Neural progenitor cell (in vitro differentiated cells): Measurements from ENCODE around the gene RNF220. TPM values are rescaled to one million over a fixed set of nuclear protein-coding genes. Genes with fewer than 3 reads are reported as not detected.
A peak's percentile ranks its signal among the peaks of the same experiment; 100 is the strongest.

Experiments used
- DNase-seq: peaks from one replicate; pipeline ENCODE4 v3.0.0-alpha.2; 2016; ENCODE audit warnings: low spot score
- H2AFZ ChIP-seq: fragments of 200-600 bp; sonication (generic); replicated peaks from 2 replicates; pipeline ENCODE4 v1.6.1; 2016; ENCODE audit warnings: antibody characterized with exemption
- H3F3A ChIP-seq: fragments of 200-600 bp; sonication (generic); 2 replicates; pipeline ENCODE4 v1.6.1; 2016; ENCODE audit warnings: antibody characterized with exemption, low read depth
- H3K27ac ChIP-seq: fragments of 200-600 bp; sonication (generic); 2 replicates; pipeline ENCODE4 v1.5.1; 2016; ENCODE audit warnings: mild to moderate bottlenecking
- H3K27me3 ChIP-seq: fragments of 200-600 bp; sonication (generic); 2 replicates; pipeline ENCODE4 v1.6.1; 2016; ENCODE audit warnings: mild to moderate bottlenecking, moderate library complexity
- H3K36me3 ChIP-seq: fragments of 200-600 bp; sonication (generic); 2 replicates; pipeline ENCODE4 v1.5.1; 2016
- H3K4me1 ChIP-seq: fragments of 200-600 bp; sonication (generic); 2 replicates; pipeline ENCODE4 v1.6.1; 2016; ENCODE audit warnings: mixed run types
- H3K4me2 ChIP-seq: fragments of 200-600 bp; sonication (generic); 2 replicates; pipeline ENCODE4 v1.6.1; 2016
- H3K4me3 ChIP-seq: fragments of 200-600 bp; sonication (generic); 2 replicates; pipeline ENCODE4 v1.5.1; 2016
- H3K79me2 ChIP-seq: fragments of 200-600 bp; sonication (generic); 2 replicates; pipeline ENCODE4 v1.6.1; 2016; ENCODE audit warnings: low read depth
- H3K9ac ChIP-seq: fragments of 200-600 bp; sonication (generic); 2 replicates; pipeline ENCODE4 v1.6.1; 2016
- H3K9me3 ChIP-seq: fragments of 200-600 bp; sonication (generic); 2 replicates; pipeline ENCODE4 v1.5.1; 2016; ENCODE audit warnings: low read depth
- H4K20me1 ChIP-seq: fragments of 200-600 bp; sonication (generic); 2 replicates; pipeline ENCODE4 v1.6.1; 2016; ENCODE audit warnings: low read depth
- H3K27ac Mint-ChIP-seq: 3 replicates; pipeline ENCODE4 v1.8.0; 2021; ENCODE audit warnings: mixed read lengths
- H3K27me3 Mint-ChIP-seq: 2 replicates; pipeline ENCODE4 v1.8.0; 2022; ENCODE audit warnings: low read depth, mild to moderate bottlenecking, inconsistent platforms, moderate library complexity, mixed read lengths; ENCODE audit not compliant: insufficient read depth
- H3K36me3 Mint-ChIP-seq: 3 replicates; pipeline ENCODE4 v1.8.0; 2021; ENCODE audit warnings: mixed read lengths
- H3K4me1 Mint-ChIP-seq: 3 replicates; pipeline ENCODE4 v1.8.0; 2021; ENCODE audit warnings: mixed read lengths
- H3K4me3 Mint-ChIP-seq: 3 replicates; pipeline ENCODE4 v1.8.0; 2021; ENCODE audit warnings: mild to moderate bottlenecking, moderate library complexity, mixed read lengths
- H3K9me3 Mint-ChIP-seq: 3 replicates; pipeline ENCODE4 v1.8.0; 2020; ENCODE audit warnings: mixed read lengths
- CTCF ChIP-seq: fragments of 200-600 bp; sonication (generic); IDR thresholded peaks from 2 replicates; pipeline ENCODE4 v1.5.1; 2017; ENCODE audit warnings: antibody characterized with exemption, mild to moderate bottlenecking
- EZH2 ChIP-seq: fragments of 200-600 bp; sonication (generic); IDR thresholded peaks from 2 replicates; pipeline ENCODE4 v1.6.1; 2017; ENCODE audit warnings: antibody characterized with exemption, mild to moderate bottlenecking, moderate library complexity
- EZH2phosphoT487 ChIP-seq: fragments of 200-600 bp; sonication (generic); IDR thresholded peaks from 2 replicates; pipeline ENCODE4 v1.6.1; 2017; ENCODE audit warnings: antibody characterized with exemption
- total RNA-seq: library from RNA; depleted of rRNA; stranded (reverse); fragments of >200 nt; gene quantifications from 2 replicates; pipeline ENCODE4 v1.2.3, GENCODE V29; 2015; ENCODE audit warnings: low replicate concordance

Gene RNF220
- total RNA-seq, 1 donor from 2014 or later: 93.8 TPM

GRCh38 chr1:44411861-44412260 lies 6.8 kb downstream of the RNF220 start:
- no peak overlapping the region for H3K27ac Mint-ChIP-seq
- DNase-seq: no peak
- H3K27me3 Mint-ChIP-seq: peaks cover 31% of the 10 kb centered on the region
- Histone ChIP-seq H3K27ac (no peak overlapping the region), H4K20me1 (peaks cover 89% of the 10 kb centered on the region), H3K9me3 (no peaks in the 10 kb centered on the region), H3K79me2 (no peaks in the 10 kb centered on the region), H3K27me3 (peaks cover 100% of the 10 kb centered on the region), H2AFZ (no peak overlapping the region), H3K36me3 (no peaks in the 10 kb centered on the region), H3K4me2 (no peak overlapping the region), H3K4me1 (peaks cover 14% of the 10 kb centered on the region), H3K4me3 (no peak overlapping the region), H3F3A (peaks cover 30% of the 10 kb centered on the region), H3K9ac (no peak overlapping the region)
- no peak overlapping the region for H3K4me3 Mint-ChIP-seq
- peak; percentile 2 for TF ChIP-seq EZH2
- TF ChIP-seq EZH2phosphoT487: no peak
- H3K4me1 Mint-ChIP-seq: peaks cover 19% of the 10 kb centered on the region
- peaks cover 2% of the 10 kb centered on the region for H3K9me3 Mint-ChIP-seq
- no peaks in the 10 kb centered on the region for H3K36me3 Mint-ChIP-seq

- Histone ChIP-seq H3K4me2 (no peak overlapping the region), H3K79me2 (no peaks in the 10 kb centered on the region), H3K9ac (no peak overlapping the region), H3K4me1 (peaks cover 11% of the 10 kb centered on the region), H3K27ac (no peak overlapping the region), H2AFZ (no peak overlapping the region), H3K4me3 (no peak overlapping the region), H3K9me3 (no peaks in the 10 kb centered on the region), H3F3A (peaks cover 32% of the 10 kb centered on the region), H3K27me3 (peaks cover 100% of the 10 kb centered on the region), H4K20me1 (peaks cover 88% of the 10 kb centered on the region), H3K36me3 (no peaks in the 10 kb centered on the region)
- TF ChIP-seq CTCF (no peak), EZH2phosphoT487 (no peak), EZH2 (no peak)
- Mint-ChIP-seq H3K9me3 (peaks cover 2% of the 10 kb centered on the region), H3K4me1 (peaks cover 25% of the 10 kb centered on the region), H3K4me3 (no peak overlapping the region), H3K27me3 (peaks cover 30% of the 10 kb centered on the region), H3K27ac (no peak overlapping the region), H3K36me3 (no peaks in the 10 kb centered on the region)
- no peak for DNase-seq
Measured at GRCh38 chr1:44412601-44413000, 7.5 kb downstream of the RNF220 start.

- peaks cover 24% of the 10 kb centered on the region for H3K27me3 Mint-ChIP-seq
- Histone ChIP-seq H3K9me3 (no peaks in the 10 kb centered on the region), H3K4me2 (no peak overlapping the region), H2AFZ (no peak overlapping the region), H3K4me3 (no peak overlapping the region), H3K27ac (no peak overlapping the region), H3K79me2 (no peaks in the 10 kb centered on the region), H3F3A (peaks cover 37% of the 10 kb centered on the region), H4K20me1 (peaks cover 85% of the 10 kb centered on the region), H3K27me3 (peaks cover 100% of the 10 kb centered on the region), H3K9ac (no peak overlapping the region), H3K4me1 (peaks cover 18% of the 10 kb centered on the region), H3K36me3 (no peaks in the 10 kb centered on the region)
- peaks cover 2% of the 10 kb centered on the region for H3K9me3 Mint-ChIP-seq
- H3K4me3 Mint-ChIP-seq: no peak overlapping the region
- H3K27ac Mint-ChIP-seq: no peak overlapping the region
- DNase-seq: no peak
- H3K36me3 Mint-ChIP-seq: no peaks in the 10 kb centered on the region
- no peak for TF ChIP-seq EZH2phosphoT487
- peak; percentile 14 for TF ChIP-seq EZH2
- no peak for TF ChIP-seq CTCF
- H3K4me1 Mint-ChIP-seq: peaks cover 19% of the 10 kb centered on the region
Measured at GRCh38 chr1:44413740-44414139, 8.7 kb downstream of the RNF220 start.

- H3K4me1 Mint-ChIP-seq: peaks cover 14% of the 10 kb centered on the region
- TF ChIP-seq EZH2: no peak
- TF ChIP-seq EZH2phosphoT487: peak; percentile 7
- Histone ChIP-seq H3F3A (peaks cover 38% of the 10 kb centered on the region), H3K4me1 (peaks cover 13% of the 10 kb centered on the region), H3K4me2 (no peak overlapping the region), H4K20me1 (peaks cover 84% of the 10 kb centered on the region), H3K27me3 (peaks cover 100% of the 10 kb centered on the region), H3K9ac (no peak overlapping the region), H3K9me3 (no peaks in the 10 kb centered on the region), H2AFZ (no peak overlapping the region), H3K27ac (no peak overlapping the region), H3K79me2 (no peaks in the 10 kb centered on the region), H3K4me3 (no peak overlapping the region), H3K36me3 (no peaks in the 10 kb centered on the region)
- DNase-seq: no peak
- no peaks in the 10 kb centered on the region for H3K36me3 Mint-ChIP-seq
- H3K9me3 Mint-ChIP-seq: peaks cover 2% of the 10 kb centered on the region
- H3K27me3 Mint-ChIP-seq: peaks cover 24% of the 10 kb centered on the region
- no peak overlapping the region for H3K4me3 Mint-ChIP-seq
- H3K27ac Mint-ChIP-seq: no peak overlapping the region
Measured at GRCh38 chr1:44415013-44415412, 10.0 kb downstream of the RNF220 start.
